ENCODE results near the gene DNAJB11.

The DNAJB11 gene

DNA sequence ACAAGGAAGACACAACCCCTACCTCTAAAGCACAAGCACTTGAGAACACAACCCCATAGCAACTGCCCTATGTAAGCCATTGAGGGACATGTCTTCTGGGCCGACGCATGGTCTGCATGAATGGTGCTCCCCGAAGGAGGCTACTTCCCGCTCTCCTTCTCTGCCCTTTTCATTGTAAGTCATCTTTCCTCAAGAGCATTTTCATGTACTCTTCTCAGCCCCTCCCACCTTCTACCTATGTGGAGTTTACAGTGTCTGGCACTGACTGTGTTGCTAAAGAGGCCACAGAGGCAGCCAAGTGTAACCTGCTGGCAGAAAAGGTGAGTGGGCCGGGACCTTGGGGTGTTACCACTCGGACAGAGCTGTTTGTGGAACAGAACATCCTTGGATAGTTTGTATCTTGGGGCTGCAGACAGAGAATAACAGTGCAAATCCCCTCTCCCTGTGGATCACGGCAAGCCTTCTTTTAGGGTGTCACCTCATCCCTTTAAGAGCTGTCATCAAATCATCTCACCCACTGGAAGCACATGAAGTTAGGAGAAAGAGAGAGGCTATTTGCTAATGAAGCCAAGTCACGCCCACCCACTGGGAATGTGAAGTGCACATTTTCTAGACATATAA lies 47.9 kb downstream of the DNAJB11 start:
- Histone ChIP-seq H3K4me1 (ENCODE audit: control insufficient read depth, insufficient read depth, low read length) (peaks cover 6% of the 10 kb centered on the region; the same call in 1 of the 2 replicates), H3K9me3 (ENCODE audit: control insufficient read depth, insufficient read depth, low read length) (no peaks in the 10 kb centered on the region), H3K4me3 (ENCODE audit: low read length) (no peak overlapping the region), H3K27ac (ENCODE audit: low read length) (no peak overlapping the region), H3K36me3 (ENCODE audit: control insufficient read depth, insufficient read depth, low read length) (no peaks in the 10 kb centered on the region), H3K27me3 (ENCODE audit: control insufficient read depth, insufficient read depth, low read length) (no peaks in the 10 kb centered on the region)
- no peak for DNase-seq (ENCODE audit: low read depth, low spot score)
- no CpG with 5 or more reads among the region's 8 CpGs for WGBS (ENCODE audit: insufficient coverage, insufficient read length)

DNA sequence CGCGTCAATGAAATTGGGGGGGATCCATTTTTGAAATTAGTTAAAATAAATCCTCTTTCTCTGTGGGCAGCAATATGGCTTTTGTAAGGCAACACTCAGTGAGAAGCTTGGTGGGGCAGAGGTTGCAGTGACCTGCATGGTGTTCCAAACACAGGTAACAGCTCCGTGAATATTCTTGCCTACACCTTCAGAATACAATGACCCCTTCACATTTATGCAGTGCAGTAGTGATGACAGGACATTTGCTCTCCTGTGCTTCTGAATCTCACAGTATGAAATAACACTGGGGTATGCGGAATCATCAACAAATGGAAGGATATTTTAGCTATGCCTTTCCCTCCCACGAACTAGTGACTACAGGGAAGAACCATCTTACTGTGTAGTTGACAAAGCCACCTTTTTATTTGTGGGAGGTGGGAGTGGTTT lies 49.3 kb downstream of the DNAJB11 start:
- H3K4me3 ChIP-seq (ENCODE audit: low read length), result no peak overlapping the region
- no peaks in the 10 kb centered on the region for H3K27me3 ChIP-seq (ENCODE audit: control insufficient read depth, insufficient read depth, low read length)
- DNase-seq (ENCODE audit: low read depth, low spot score), result no peak
- no CpG with 5 or more reads among the region's 5 CpGs for WGBS (ENCODE audit: insufficient coverage, insufficient read length)
- H3K27ac ChIP-seq (ENCODE audit: low read length), result no peak overlapping the region
- H3K9me3 ChIP-seq (ENCODE audit: control insufficient read depth, insufficient read depth, low read length), result no peaks in the 10 kb centered on the region
- no peaks in the 10 kb centered on the region for H3K36me3 ChIP-seq (ENCODE audit: control insufficient read depth, insufficient read depth, low read length)
- peaks cover 6% of the 10 kb centered on the region; the same call in 1 of the 2 replicates for H3K4me1 ChIP-seq (ENCODE audit: control insufficient read depth, insufficient read depth, low read length)

DNA sequence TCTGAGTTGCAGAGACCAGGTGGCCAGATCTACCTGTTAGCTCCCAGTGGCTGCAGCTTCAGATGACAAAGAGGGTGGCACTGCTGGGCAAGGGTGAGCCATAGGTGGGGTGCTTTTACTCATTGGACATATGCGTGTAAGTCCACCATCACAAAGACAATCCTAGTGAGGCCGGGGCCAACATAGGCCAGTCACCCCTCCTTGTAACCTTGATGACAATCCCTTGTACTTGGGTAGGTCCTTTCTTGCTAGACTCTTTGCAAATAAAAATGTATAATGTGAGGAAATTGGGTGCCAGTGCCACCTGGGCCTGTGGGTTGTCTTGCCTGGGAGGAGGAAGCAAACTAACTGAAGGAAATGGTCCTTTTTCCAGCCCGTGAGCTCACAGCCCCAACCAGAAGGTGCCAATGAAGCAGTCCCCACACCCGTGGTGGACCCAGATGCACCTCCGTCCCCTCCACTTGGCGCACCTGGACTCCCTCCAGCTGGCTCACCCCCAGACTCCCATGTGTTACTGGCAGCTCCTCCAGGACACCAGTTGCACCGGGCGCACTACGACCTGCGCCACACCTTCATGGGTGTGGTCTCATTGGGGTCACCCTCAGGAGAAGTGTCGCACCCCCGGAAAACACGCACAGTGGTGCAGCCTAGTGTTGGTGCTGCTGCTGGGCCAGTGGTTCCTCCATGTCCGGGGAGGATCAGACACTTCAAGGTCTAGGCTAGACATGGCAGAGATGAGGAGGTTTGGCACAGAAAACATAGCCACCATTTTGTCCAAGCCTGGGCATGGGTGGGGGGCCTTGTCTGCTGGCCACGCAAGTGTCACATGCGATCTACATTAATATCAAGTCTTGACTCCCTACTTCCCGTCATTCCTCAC lies 49.9 kb downstream of the DNAJB11 start:
- WGBS (ENCODE audit: insufficient coverage, insufficient read length), result no CpG with 5 or more reads among the region's 17 CpGs
- H3K9me3 ChIP-seq (ENCODE audit: control insufficient read depth, insufficient read depth, low read length), result no peaks in the 10 kb centered on the region
- H3K4me1 ChIP-seq (ENCODE audit: control insufficient read depth, insufficient read depth, low read length), result peaks cover 4% of the 10 kb centered on the region; the same call in 1 of the 2 replicates
- no peak overlapping the region for H3K4me3 ChIP-seq (ENCODE audit: low read length)
- no peaks in the 10 kb centered on the region for H3K27me3 ChIP-seq (ENCODE audit: control insufficient read depth, insufficient read depth, low read length)
- no peak overlapping the region for H3K27ac ChIP-seq (ENCODE audit: low read length)
- H3K36me3 ChIP-seq (ENCODE audit: control insufficient read depth, insufficient read depth, low read length), result no peaks in the 10 kb centered on the region
- no peak for DNase-seq (ENCODE audit: low read depth, low spot score)

DNA sequence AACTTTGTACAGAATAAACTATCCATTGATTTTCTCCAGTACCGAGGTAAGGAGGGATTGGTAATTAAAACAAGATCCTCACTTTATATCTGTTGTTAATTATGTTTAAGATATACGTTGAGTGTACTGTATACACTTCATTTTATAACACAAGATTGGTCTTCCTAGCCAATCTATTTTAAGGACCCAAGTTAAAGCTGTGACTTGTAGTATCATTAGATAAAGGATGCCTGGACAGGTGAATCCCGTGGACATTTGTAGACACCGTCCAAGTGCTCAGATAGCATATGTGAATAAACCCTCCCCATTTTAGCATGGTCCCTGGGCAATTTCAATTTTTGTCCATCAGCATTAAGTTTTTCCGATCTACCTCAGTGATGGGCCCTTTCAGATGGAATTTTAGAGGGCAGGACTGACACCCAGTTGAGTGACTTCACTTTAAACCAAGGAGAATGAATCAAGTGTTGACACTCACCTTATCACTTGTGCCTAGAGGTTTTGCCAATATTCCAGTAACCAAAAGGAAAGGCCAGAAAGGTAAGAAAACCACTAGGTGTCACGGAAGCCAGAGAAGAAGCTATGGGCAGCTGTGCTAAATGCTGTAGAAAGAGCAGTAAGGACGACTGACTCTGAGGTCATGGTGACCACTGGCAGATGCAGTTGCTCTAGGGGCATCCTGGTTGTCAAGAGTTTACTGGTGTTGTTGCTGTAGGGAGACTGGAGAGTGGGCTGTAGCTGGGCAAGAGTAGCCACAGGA lies 51.6 kb downstream of the DNAJB11 start:
- Histone ChIP-seq H3K9me3 (ENCODE audit: control insufficient read depth, insufficient read depth, low read length) (no peaks in the 10 kb centered on the region), H3K36me3 (ENCODE audit: control insufficient read depth, insufficient read depth, low read length) (no peaks in the 10 kb centered on the region), H3K4me1 (ENCODE audit: control insufficient read depth, insufficient read depth, low read length) (peaks cover 4% of the 10 kb centered on the region; the same call in 1 of the 2 replicates), H3K4me3 (ENCODE audit: low read length) (no peak overlapping the region), H3K27me3 (ENCODE audit: control insufficient read depth, insufficient read depth, low read length) (no peaks in the 10 kb centered on the region), H3K27ac (ENCODE audit: low read length) (no peak overlapping the region)
- WGBS (ENCODE audit: insufficient coverage, insufficient read length), result no CpG with 5 or more reads among the region's 7 CpGs
- DNase-seq (ENCODE audit: low read depth, low spot score), result no peak

DNA sequence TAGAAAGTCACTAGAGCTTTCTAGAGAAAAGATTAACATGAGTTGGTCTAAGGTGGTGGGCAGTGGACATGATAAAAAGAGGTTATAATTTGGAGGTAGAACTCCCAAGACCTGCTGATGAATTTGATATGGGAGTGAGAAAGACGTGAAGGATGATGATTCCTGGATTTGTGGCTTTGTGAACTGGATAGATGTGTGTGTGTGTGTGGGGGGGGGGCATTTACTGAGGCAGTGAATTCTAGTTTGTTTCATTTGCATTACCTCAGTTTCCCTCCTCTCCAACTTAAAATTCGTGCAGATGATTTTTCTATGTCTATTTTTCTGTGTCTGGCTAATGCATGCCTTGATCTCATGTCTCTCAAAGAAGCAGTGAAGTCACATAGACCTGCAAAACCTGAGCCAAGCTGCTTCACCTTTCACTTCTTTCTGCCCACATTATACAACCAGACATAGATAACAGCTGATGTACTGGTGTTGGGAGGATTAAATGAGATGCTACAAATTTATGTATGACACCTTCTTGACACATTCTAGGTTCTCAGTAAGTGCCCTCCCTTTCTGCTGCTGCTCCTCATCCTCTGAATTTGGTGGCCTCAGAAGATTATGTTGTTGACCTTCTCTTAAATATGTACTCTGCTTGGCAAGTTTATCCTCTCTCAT lies 52.3 kb downstream of the DNAJB11 start:
- no CpG with 5 or more reads among the region's 2 CpGs for WGBS (ENCODE audit: insufficient coverage, insufficient read length)
- Histone ChIP-seq H3K36me3 (ENCODE audit: control insufficient read depth, insufficient read depth, low read length) (no peaks in the 10 kb centered on the region), H3K4me3 (ENCODE audit: low read length) (no peak overlapping the region), H3K27me3 (ENCODE audit: control insufficient read depth, insufficient read depth, low read length) (no peaks in the 10 kb centered on the region), H3K9me3 (ENCODE audit: control insufficient read depth, insufficient read depth, low read length) (no peaks in the 10 kb centered on the region), H3K4me1 (ENCODE audit: control insufficient read depth, insufficient read depth, low read length) (no peaks in the 10 kb centered on the region), H3K27ac (ENCODE audit: low read length) (no peak overlapping the region)
- no peak for DNase-seq (ENCODE audit: low read depth, low spot score)

DNA sequence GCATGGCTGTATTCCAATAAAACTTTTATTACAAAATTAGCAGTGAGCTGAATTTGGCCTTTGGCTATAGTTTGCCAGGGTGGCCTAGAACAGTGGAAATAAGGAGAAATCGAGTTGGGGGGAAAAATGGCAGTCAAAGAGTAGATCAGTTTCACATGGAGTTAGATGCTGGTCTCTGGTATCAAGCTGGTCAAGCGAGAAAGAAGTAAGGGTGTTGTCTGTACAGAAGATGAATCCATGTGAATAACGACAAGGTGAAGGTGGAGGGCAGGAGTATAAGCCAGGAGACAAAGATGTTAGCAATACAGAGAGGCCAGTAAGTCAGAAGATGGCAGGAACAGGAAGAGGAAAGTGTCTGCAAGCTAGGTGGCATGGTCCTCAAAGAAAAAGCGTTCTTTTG lies 54.1 kb downstream of the DNAJB11 start:
- H3K27ac ChIP-seq (ENCODE audit: low read length), result no peak overlapping the region
- no peaks in the 10 kb centered on the region for H3K27me3 ChIP-seq (ENCODE audit: control insufficient read depth, insufficient read depth, low read length)
- H3K4me1 ChIP-seq (ENCODE audit: control insufficient read depth, insufficient read depth, low read length), result no peaks in the 10 kb centered on the region
- WGBS (ENCODE audit: insufficient coverage, insufficient read length), result no CpG with 5 or more reads among the region's 4 CpGs
- H3K9me3 ChIP-seq (ENCODE audit: control insufficient read depth, insufficient read depth, low read length), result no peaks in the 10 kb centered on the region
- H3K36me3 ChIP-seq (ENCODE audit: control insufficient read depth, insufficient read depth, low read length), result no peaks in the 10 kb centered on the region
- no peak overlapping the region for H3K4me3 ChIP-seq (ENCODE audit: low read length)
- no peak for DNase-seq (ENCODE audit: low read depth, low spot score)

DNA sequence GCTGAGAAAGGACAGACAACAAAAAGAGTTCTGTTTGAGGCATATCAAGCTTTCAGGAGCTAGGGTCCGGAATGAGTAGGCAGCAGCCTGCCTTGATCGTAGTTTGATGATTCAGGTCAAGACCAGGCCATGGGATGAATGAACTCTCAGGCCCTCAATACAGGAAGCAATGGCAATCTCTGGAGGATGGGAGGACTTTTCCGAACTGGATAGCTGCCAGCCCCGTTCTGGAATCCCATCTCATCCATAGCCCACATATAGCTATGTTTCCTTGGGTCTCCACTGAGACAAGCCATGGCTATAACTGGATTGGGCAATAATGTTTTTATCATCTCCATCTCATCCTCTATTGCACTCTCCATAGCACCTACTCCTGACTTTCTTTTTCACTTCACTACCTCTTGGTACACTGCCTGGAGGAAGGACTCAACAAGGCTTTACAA lies 55.1 kb downstream of the DNAJB11 start:
- DNase-seq (ENCODE audit: low read depth, low spot score), result no peak
- Histone ChIP-seq H3K36me3 (ENCODE audit: control insufficient read depth, insufficient read depth, low read length) (no peaks in the 10 kb centered on the region), H3K27ac (ENCODE audit: low read length) (no peak overlapping the region), H3K9me3 (ENCODE audit: control insufficient read depth, insufficient read depth, low read length) (no peaks in the 10 kb centered on the region), H3K4me1 (ENCODE audit: control insufficient read depth, insufficient read depth, low read length) (no peaks in the 10 kb centered on the region), H3K27me3 (ENCODE audit: control insufficient read depth, insufficient read depth, low read length) (no peaks in the 10 kb centered on the region), H3K4me3 (ENCODE audit: low read length) (no peak overlapping the region)
- WGBS (ENCODE audit: insufficient coverage, insufficient read length), result no CpG with 5 or more reads among the region's 4 CpGs

DNA sequence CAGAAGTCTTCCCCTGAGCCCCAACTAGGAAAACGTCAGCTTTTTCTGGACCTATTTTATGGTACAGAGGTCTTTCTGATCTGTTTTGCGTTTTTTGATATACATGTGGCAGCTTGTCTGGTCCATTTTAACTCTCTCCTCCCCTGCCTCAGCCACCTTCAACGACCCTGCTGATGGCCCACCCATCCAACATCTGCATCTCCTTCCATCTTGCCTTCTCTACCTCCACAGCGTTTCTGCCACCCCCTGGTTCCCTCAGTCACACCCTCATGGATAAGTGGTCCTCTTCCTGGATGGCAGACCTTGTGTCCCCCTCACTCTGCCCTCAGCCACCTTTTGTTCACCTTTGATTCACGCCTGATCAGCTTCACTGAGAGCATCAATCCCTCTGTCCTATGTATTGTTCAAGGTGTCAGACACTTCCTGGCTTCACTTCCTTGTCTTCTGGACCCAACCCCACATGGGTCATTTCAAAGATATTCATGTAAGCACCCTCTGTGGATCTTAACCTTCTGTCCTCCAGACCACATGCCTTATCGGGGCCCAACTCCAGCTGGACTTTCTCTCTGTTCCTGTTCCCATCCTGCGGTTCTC lies 55.8 kb downstream of the DNAJB11 start:
- no CpG with 5 or more reads among the region's 7 CpGs for WGBS (ENCODE audit: insufficient coverage, insufficient read length)
- Histone ChIP-seq H3K36me3 (ENCODE audit: control insufficient read depth, insufficient read depth, low read length) (no peaks in the 10 kb centered on the region), H3K27ac (ENCODE audit: low read length) (no peak overlapping the region), H3K9me3 (ENCODE audit: control insufficient read depth, insufficient read depth, low read length) (no peaks in the 10 kb centered on the region), H3K27me3 (ENCODE audit: control insufficient read depth, insufficient read depth, low read length) (no peaks in the 10 kb centered on the region), H3K4me1 (ENCODE audit: control insufficient read depth, insufficient read depth, low read length) (no peaks in the 10 kb centered on the region), H3K4me3 (ENCODE audit: low read length) (no peak overlapping the region)
- DNase-seq (ENCODE audit: low read depth, low spot score), result no peak

DNA sequence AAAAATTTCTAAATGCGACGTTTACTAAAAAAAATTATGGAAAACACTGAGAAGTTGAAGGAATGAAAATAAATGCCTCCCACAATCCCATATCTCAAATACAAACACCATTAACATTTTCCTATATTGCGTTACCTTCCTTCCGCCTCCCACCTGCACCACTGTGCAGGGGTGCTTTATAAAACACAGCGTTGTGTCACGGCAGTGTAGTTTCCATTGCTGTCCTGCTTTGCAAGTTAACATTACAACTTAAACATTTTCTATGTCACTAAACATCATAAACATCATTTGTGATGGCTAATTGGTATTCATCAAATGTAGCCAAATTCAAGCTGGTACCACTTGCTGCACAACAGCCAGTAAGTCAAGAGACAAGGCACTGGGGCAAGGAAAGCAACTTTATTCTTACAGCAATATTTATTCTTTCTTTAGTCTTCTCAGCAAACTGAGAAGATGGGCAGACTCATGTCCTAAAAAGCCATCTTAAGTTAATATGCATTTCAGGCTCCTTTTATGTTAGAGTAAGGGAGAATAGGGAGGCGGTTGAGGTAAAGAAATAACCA lies 57.4 kb downstream of the DNAJB11 start:
- H3K9me3 ChIP-seq (ENCODE audit: control insufficient read depth, insufficient read depth, low read length), result no peaks in the 10 kb centered on the region
- no peak overlapping the region for H3K27ac ChIP-seq (ENCODE audit: low read length)
- no peak overlapping the region for H3K4me3 ChIP-seq (ENCODE audit: low read length)
- H3K4me1 ChIP-seq (ENCODE audit: control insufficient read depth, insufficient read depth, low read length), result no peaks in the 10 kb centered on the region
- no peaks in the 10 kb centered on the region for H3K27me3 ChIP-seq (ENCODE audit: control insufficient read depth, insufficient read depth, low read length)
- no peak for DNase-seq (ENCODE audit: low read depth, low spot score)
- WGBS (ENCODE audit: insufficient coverage, insufficient read length), result 100% methylated on average over 2 of the region's 7 CpGs
- no peaks in the 10 kb centered on the region for H3K36me3 ChIP-seq (ENCODE audit: control insufficient read depth, insufficient read depth, low read length)
